Hepatic stellate cell (primary cell): ENCODE results near the gene MLXIP.
"Not testable (repeated sequence)": the region's sequence is repeated elsewhere in the genome, so short reads cannot be mapped to it uniquely, and the experiment has no call there.

ENCODE experiments used
- DNase-seq: peaks from one replicate; pipeline ENCODE4 v3.0.0; 2011; ENCODE audit warnings: low spot score

MLXIP gene

GRCh38 chr12:122078141-122079032 lies at the start of gene MLXIP:
MLXIP (plus strand) TSS chr12:122078756; CDS start chr12:122078854, 98 bp downstream.
- DNase-seq: peak; percentile 95

GRCh38 chr12:122028905-122029560 lies 49.5 kb upstream of the MLXIP start:
- DNase-seq: no peak

GRCh38 chr12:122029620-122030423 lies 48.7 kb upstream of the MLXIP start:
- DNase-seq: no peak

GRCh38 chr12:122030424-122031035 lies 48.0 kb upstream of the MLXIP start:
- DNase-seq: no peak

GRCh38 chr12:122031342-122032216 lies 47.0 kb upstream of the MLXIP start:
- peak; percentile 73 for DNase-seq

- DNase-seq: no peak
Measured at GRCh38 chr12:122032580-122032979, 46.0 kb upstream of the MLXIP start.

- DNase-seq: no peak
Measured at GRCh38 chr12:122035292-122035691, 43.3 kb upstream of the MLXIP start.

- no peak for DNase-seq
Measured at GRCh38 chr12:122036153-122036552, 42.4 kb upstream of the MLXIP start.

GRCh38 chr12:122040579-122041386 lies 37.8 kb upstream of the MLXIP start:
- no peak for DNase-seq

- not testable (repeated sequence) for DNase-seq
Measured at GRCh38 chr12:122041458-122041857, 37.1 kb upstream of the MLXIP start.

- no peak for DNase-seq
Measured at GRCh38 chr12:122042910-122043309, 35.6 kb upstream of the MLXIP start.

GRCh38 chr12:122043476-122043875 lies 35.1 kb upstream of the MLXIP start:
- DNase-seq: no peak

- no peak for DNase-seq
Measured at GRCh38 chr12:122045262-122045661, 33.3 kb upstream of the MLXIP start.

GRCh38 chr12:122046145-122046544 lies 32.4 kb upstream of the MLXIP start:
- DNase-seq: no peak

- DNase-seq: no peak
Measured at GRCh38 chr12:122048151-122048550, 30.4 kb upstream of the MLXIP start.

- DNase-seq: no peak
Measured at GRCh38 chr12:122049827-122050226, 28.7 kb upstream of the MLXIP start.

- no peak for DNase-seq
Measured at GRCh38 chr12:122050706-122051105, 27.9 kb upstream of the MLXIP start.

GRCh38 chr12:122051231-122051876 lies 27.2 kb upstream of the MLXIP start:
- no peak for DNase-seq

GRCh38 chr12:122052285-122052684 lies 26.3 kb upstream of the MLXIP start:
- no peak for DNase-seq
